GM19467 (cell line): ENCODE data around the gene KLHDC3.

Source experiments
- ATAC-seq: cut with Tn5 transposase; IDR thresholded peaks from one replicate; pipeline ENCODE4 v1.9.1; 2021; ENCODE audit warnings: mild to moderate bottlenecking, moderate library complexity; ENCODE audit not compliant: unreplicated experiment

KLHDC3 gene

GRCh38 chr6:43053545-43054205 is 39.6 kb downstream of the KLHDC3 start, which contains the start of gene CUL7:
Gene CUL7, minus strand, starts transcription at chr6:43053851. Its CDS starts 1,063 bp downstream, at chr6:43052788.
- peak; percentile 89 for ATAC-seq

- ATAC-seq: no peak
Measured at GRCh38 chr6:43054206-43054943, 40.3 kb downstream of the KLHDC3 start.

- no peak for ATAC-seq
Measured at GRCh38 chr6:43055966-43056365, 41.9 kb downstream of the KLHDC3 start.

- ATAC-seq: no peak
Measured at GRCh38 chr6:43058531-43058930, 44.5 kb downstream of the KLHDC3 start.

GRCh38 chr6:43059168-43060033 is 45.4 kb downstream of the KLHDC3 start, which contains the start of the genes KLC4 and MRPL2:
Gene KLC4, plus strand, starts transcription at chr6:43059631. Its CDS starts 1,705 bp downstream, at chr6:43061336.
Gene MRPL2, minus strand, starts transcription at chr6:43059434. Its CDS starts 53 bp downstream, at chr6:43059381.
- peak; percentile 83 for ATAC-seq

GRCh38 chr6:43060034-43060754 is 46.1 kb downstream of the KLHDC3 start:
- ATAC-seq: peak; percentile 4

- no peak for ATAC-seq
Measured at GRCh38 chr6:43060755-43061633, 46.9 kb downstream of the KLHDC3 start.

GRCh38 chr6:43061861-43062260 is 47.8 kb downstream of the KLHDC3 start:
- no peak for ATAC-seq

GRCh38 chr6:43062818-43063217 is 48.8 kb downstream of the KLHDC3 start:
- no peak for ATAC-seq

- no peak for ATAC-seq
Measured at GRCh38 chr6:43070028-43070632, 56.1 kb downstream of the KLHDC3 start.
